ENCODE measurements around the gene CNNM2. TPM values are rescaled to one million over a fixed set of nuclear protein-coding genes. Genes with fewer than 3 reads are reported as not detected.
A peak's percentile ranks its signal among the peaks of the same experiment; 100 is the strongest.
"Not testable (repeated sequence)": the region's sequence is repeated elsewhere in the genome, so short reads cannot be mapped to it uniquely, and the experiment has no call there.

The CNNM2 gene
- total RNA-seq, 4 donors from 2014 or later: 9.9 to 21.0 (median 10.5) TPM

DNA sequence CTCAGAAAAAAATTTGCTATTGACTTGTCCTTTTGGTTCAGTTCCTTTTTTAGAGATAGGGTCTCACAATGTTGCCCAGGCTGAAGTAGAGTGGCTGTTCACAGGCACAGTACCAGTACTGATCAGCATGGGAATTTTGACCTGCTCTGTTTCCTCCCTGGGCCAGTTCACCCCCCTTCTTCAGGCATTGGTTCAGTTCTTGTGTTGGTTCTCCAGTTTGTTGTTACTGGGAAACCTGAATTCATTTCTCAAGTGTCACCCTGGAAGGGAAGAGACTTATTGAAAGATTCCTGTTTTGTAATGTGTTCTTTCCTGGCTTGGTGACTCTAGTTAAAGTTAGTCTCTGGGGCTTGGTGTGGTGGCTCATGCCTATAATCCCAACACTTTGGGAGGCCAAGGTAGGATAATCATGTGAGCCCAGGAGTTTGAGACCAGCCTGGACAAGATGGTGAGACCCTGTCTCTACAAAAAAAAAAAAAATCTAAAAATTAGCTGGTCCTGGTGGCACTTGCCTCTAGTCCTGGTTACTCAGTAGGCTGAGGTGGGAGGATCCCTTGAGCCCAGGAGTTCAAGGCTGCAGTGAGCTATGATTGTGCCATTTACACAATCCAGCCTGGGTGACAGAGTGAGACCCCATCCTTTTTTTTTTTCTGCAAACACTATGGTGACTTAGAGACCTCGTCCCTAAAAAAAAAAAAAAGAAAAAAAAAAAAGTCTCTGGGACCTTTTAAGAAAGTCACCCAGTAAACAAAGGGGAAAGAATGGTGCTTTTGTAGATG lies 52.7 kb downstream of the CNNM2 start:
- WGBS, 2 donors: 84 to 85% methylated on average over 1 of the region's 1 CpG
- Histone ChIP-seq H3K9me3 (no peaks in the 10 kb centered on the region), H3K4me3 (no peak overlapping the region), H3K4me1 (peaks cover 0 to 4% (median 0%) of the 10 kb centered on the region in 4 donors), H3K27ac (no peak overlapping the region), H3K36me3 (no peaks in the 10 kb centered on the region), H3K27me3 (no peaks in the 10 kb centered on the region)
- no peak for DNase-seq (ENCODE audit: low spot score in 2 of 2)
- TF ChIP-seq POLR2A (IDR thresholded peaks at IDR 0.05) (no peak), CTCF (IDR thresholded peaks at IDR 0.05) (no peak)

GRCh38 chr10:102975483-102976379 lies 57.6 kb downstream of the CNNM2 start:
- H3K27ac ChIP-seq: peak overlapping the region in 1 of 4 donors; percentile 25
- TF ChIP-seq POLR2A (IDR thresholded peaks at IDR 0.05): no peak
- no peak for TF ChIP-seq EP300 (IDR thresholded peaks at IDR 0.05)
- no peak for TF ChIP-seq CTCF (IDR thresholded peaks at IDR 0.05)
- 48 to 55% methylated on average over 2 of the region's 2 CpGs for WGBS, 2 donors

GRCh38 chr10:102976380-102976726 lies 58.3 kb downstream of the CNNM2 start:
- H3K27ac ChIP-seq, H3K36me3 ChIP-seq: not testable (repeated sequence)
- 89 to 92% methylated on average over 3 of the region's 3 CpGs for WGBS, 2 donors

More at GRCh38 chr10:102975483-102976379, 57.6 kb downstream of the CNNM2 start:
- no peak for DNase-seq (ENCODE audit: low spot score in 2 of 2)
- Histone ChIP-seq H3K4me3 (no peak overlapping the region), H3K36me3 (no peaks in the 10 kb centered on the region), H3K9me3 (no peaks in the 10 kb centered on the region), H3K27me3 (no peaks in the 10 kb centered on the region), H3K4me1 (peaks cover 0 to 9% (median 0%) of the 10 kb centered on the region in 4 donors)

DNA sequence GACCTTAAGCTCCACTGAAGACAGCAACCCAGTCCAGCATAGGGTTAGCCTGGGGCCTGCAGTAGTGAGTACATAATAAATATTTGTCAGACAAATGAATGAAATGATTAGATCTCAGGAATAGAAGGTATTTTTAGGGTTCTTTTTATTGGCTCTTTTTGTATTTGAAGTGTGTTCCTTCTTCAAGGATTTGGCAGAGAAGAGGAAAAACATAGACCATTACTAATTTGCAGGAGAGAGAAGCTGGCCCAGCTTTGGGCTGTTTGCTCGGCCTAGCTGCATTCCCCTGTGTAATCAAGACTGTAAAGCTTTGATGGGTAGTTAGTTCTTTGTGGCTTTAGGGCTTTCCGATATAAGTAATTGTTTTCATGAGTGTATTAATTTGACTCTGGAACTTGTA lies 64.2 kb downstream of the CNNM2 start:
- no peak overlapping the region for H3K4me3 ChIP-seq
- WGBS, 2 donors: 42 to 61% methylated on average over 2 of the region's 2 CpGs
- H3K9me3 ChIP-seq: no peaks in the 10 kb centered on the region
- H3K27me3 ChIP-seq: no peaks in the 10 kb centered on the region
- no peaks in the 10 kb centered on the region for H3K36me3 ChIP-seq
- TF ChIP-seq POLR2A (IDR thresholded peaks at IDR 0.05): no peak
- TF ChIP-seq CTCF (IDR thresholded peaks at IDR 0.05): no peak
- no peak for DNase-seq (ENCODE audit: low spot score in 2 of 2)
- H3K27ac ChIP-seq: no peak overlapping the region
- peaks cover 0 to 18% (median 0%) of the 10 kb centered on the region in 4 donors for H3K4me1 ChIP-seq

More at GRCh38 chr10:102976380-102976726, 58.3 kb downstream of the CNNM2 start:
- H3K27me3 ChIP-seq; H3K9me3 ChIP-seq; DNase-seq (ENCODE audit: low spot score in 2 of 2); H3K4me1 ChIP-seq; H3K4me3 ChIP-seq: not testable (repeated sequence)

DNA sequence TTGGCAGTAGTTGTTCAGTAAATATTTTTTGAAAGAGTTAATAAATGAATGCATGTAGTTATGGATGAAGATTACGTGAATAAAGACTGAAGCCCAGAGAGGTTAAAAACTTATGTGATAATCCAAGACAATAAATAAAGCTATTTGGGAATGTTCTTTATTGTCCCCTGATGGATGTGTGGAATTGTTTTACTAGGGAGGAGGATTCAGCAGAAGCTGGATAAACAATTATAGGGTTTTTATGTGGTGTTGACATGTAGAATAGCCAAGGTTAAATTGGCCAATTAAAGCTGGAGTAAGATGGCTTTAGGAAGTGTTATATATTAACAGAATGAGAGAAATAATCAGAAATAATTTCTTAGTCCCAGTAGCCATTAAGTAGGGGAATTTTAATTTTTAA lies 66.0 kb downstream of the CNNM2 start:
- Histone ChIP-seq H3K36me3 (no peaks in the 10 kb centered on the region), H3K4me1 (peaks cover 0 to 18% (median 0%) of the 10 kb centered on the region in 4 donors), H3K27ac (no peak overlapping the region), H3K9me3 (no peaks in the 10 kb centered on the region), H3K4me3 (no peak overlapping the region), H3K27me3 (no peaks in the 10 kb centered on the region)
- DNase-seq (ENCODE audit: low spot score in 2 of 2): no peak
- no peak for TF ChIP-seq POLR2A (IDR thresholded peaks at IDR 0.05)
- no peak for TF ChIP-seq EP300 (IDR thresholded peaks at IDR 0.05)
- TF ChIP-seq CTCF (IDR thresholded peaks at IDR 0.05): no peak
- WGBS, 2 donors: 75 to 93% methylated on average over 1 of the region's 1 CpG
